WTC11 (cell line): ENCODE data around the gene NEURL3. TPM values are rescaled to one million over a fixed set of nuclear protein-coding genes. Genes with fewer than 3 reads are reported as not detected.

Experiments used
- ATAC-seq: fragments of 200-7000 bp; cut with Tn5 transposase; 2 replicates; pipeline ENCODE4 v1.10.0; 2021; ENCODE audit warnings: mild to moderate bottlenecking, moderate library complexity
- CTCF ChIA-PET: fragments of 300-600 bp; sonication (Branson Sonifier 250); formaldehyde crosslinking; loops from one replicate; lab custom pipeline; 2021; ENCODE audit warnings: antibody characterized with exemption; lab: Charles Lee
- POLR2A ChIA-PET: fragments of 350-600 bp; sonication (Branson Sonifier 250); formaldehyde crosslinking; loops from one replicate; lab custom pipeline; 2021; ENCODE audit warnings: antibody characterized with exemption; lab: Charles Lee
- DNase-seq: peaks from one replicate; pipeline ENCODE4 v3.0.0; 2021; ENCODE audit warnings: low spot score
- H3K27ac Mint-ChIP-seq: 2 replicates; pipeline ENCODE4 v1.8.0; 2021; ENCODE audit warnings: mixed read lengths
- H3K27me3 Mint-ChIP-seq: 2 replicates; pipeline ENCODE4 v1.8.0; 2021; ENCODE audit warnings: low read depth, mild to moderate bottlenecking, moderate library complexity, mixed read lengths
- H3K36me3 Mint-ChIP-seq: 2 replicates; pipeline ENCODE4 v1.8.0; 2021; ENCODE audit warnings: mixed read lengths
- H3K4me1 Mint-ChIP-seq: 2 replicates; pipeline ENCODE4 v1.8.0; 2022; ENCODE audit warnings: mixed read lengths
- H3K4me3 Mint-ChIP-seq: 2 replicates; pipeline ENCODE4 v1.8.0; 2021; ENCODE audit warnings: mild to moderate bottlenecking, moderate library complexity, mixed read lengths
- H3K9me3 Mint-ChIP-seq: 2 replicates; pipeline ENCODE4 v1.8.0; 2021; ENCODE audit warnings: mixed read lengths
- CREM ChIP-seq: sonication (generic); formaldehyde crosslinking; IDR thresholded peaks from 2 replicates; pipeline ENCODE4 v1.8.1; 2022; ENCODE audit warnings: mild to moderate bottlenecking, missing genetic modification reagents, moderate library complexity
- E2F1 ChIP-seq: sonication (generic); formaldehyde crosslinking; IDR thresholded peaks from 2 replicates; pipeline ENCODE4 v1.8.0; 2022; ENCODE audit warnings: mild to moderate bottlenecking, missing genetic modification reagents
- FOXK1 ChIP-seq: sonication (generic); formaldehyde crosslinking; IDR thresholded peaks from 2 replicates; pipeline ENCODE4 v1.8.0; 2022; ENCODE audit warnings: mild to moderate bottlenecking, moderate library complexity, missing genetic modification reagents
- FOXP4 ChIP-seq: sonication (generic); formaldehyde crosslinking; IDR thresholded peaks from 2 replicates; pipeline ENCODE4 v1.8.0; 2022; ENCODE audit warnings: mild to moderate bottlenecking, missing genetic modification reagents
- GRHL2 ChIP-seq: fragments of 250-450 bp; sonication (Bioruptor Pico); IDR thresholded peaks from 2 replicates; pipeline ENCODE4 v1.8.0; 2022; ENCODE audit warnings: mild to moderate bottlenecking, moderate library complexity; ENCODE audit not compliant: insufficient replicate concordance, severe bottlenecking
- NFATC4 ChIP-seq: fragments of 250-450 bp; sonication (Bioruptor Pico); IDR thresholded peaks from 2 replicates; pipeline ENCODE4 v1.9.0; 2021; ENCODE audit warnings: mild to moderate bottlenecking
- NFE2L1 ChIP-seq: sonication (generic); formaldehyde crosslinking; IDR thresholded peaks from 2 replicates; pipeline ENCODE4 v1.8.1; 2023; ENCODE audit warnings: missing genetic modification reagents
- NR1H2 ChIP-seq: sonication (generic); formaldehyde crosslinking; IDR thresholded peaks from 2 replicates; pipeline ENCODE4 v1.9.0; 2021; ENCODE audit warnings: mild to moderate bottlenecking, moderate library complexity, missing genetic modification reagents
- OVOL2 ChIP-seq: fragments of 250-450 bp; sonication (Bioruptor Pico); IDR thresholded peaks from 2 replicates; pipeline ENCODE4 v1.9.0; 2021; ENCODE audit warnings: mild to moderate bottlenecking, borderline replicate concordance
- PRRX2 ChIP-seq: fragments of 250-450 bp; sonication (Bioruptor Pico); IDR thresholded peaks from 2 replicates; pipeline ENCODE4 v1.8.0; 2021; ENCODE audit warnings: mild to moderate bottlenecking
- USF1 ChIP-seq: sonication (generic); formaldehyde crosslinking; IDR thresholded peaks from 2 replicates; pipeline ENCODE4 v1.8.0; 2022; ENCODE audit warnings: mild to moderate bottlenecking, missing genetic modification reagents
- ZNF138 ChIP-seq: sonication (generic); formaldehyde crosslinking; conservative IDR thresholded peaks from 2 replicates; pipeline ENCODE4 v1.8.1; 2022; ENCODE audit warnings: mild to moderate bottlenecking, moderate library complexity, missing genetic modification reagents
- ZNF263 ChIP-seq: sonication (generic); formaldehyde crosslinking; IDR thresholded peaks from 2 replicates; pipeline ENCODE4 v1.8.1; 2022; ENCODE audit warnings: low read depth, mild to moderate bottlenecking, moderate library complexity, missing genetic modification reagents
- ZNF281 ChIP-seq: sonication (generic); formaldehyde crosslinking; IDR thresholded peaks from 2 replicates; pipeline ENCODE4 v1.8.0; 2023; ENCODE audit warnings: mild to moderate bottlenecking, missing genetic modification reagents
- ZNF317 ChIP-seq: sonication (generic); formaldehyde crosslinking; IDR thresholded peaks from 2 replicates; pipeline ENCODE4 v1.8.1; 2023; ENCODE audit warnings: low read depth, mild to moderate bottlenecking, moderate library complexity, missing genetic modification reagents, borderline replicate concordance
- ZNF396 ChIP-seq: fragments of 250-450 bp; sonication (Bioruptor Pico); IDR thresholded peaks from 2 replicates; pipeline ENCODE4 v1.8.0; 2021; ENCODE audit warnings: mild to moderate bottlenecking, moderate library complexity, borderline replicate concordance
- ZNF416 ChIP-seq: fragments of 250-450 bp; sonication (Bioruptor Pico); IDR thresholded peaks from 2 replicates; pipeline ENCODE4 v1.9.0; 2021; ENCODE audit warnings: mild to moderate bottlenecking, inconsistent platforms
- ZNF532 ChIP-seq: fragments of 250-450 bp; sonication (Bioruptor Pico); IDR thresholded peaks from 2 replicates; pipeline ENCODE4 v1.9.0; 2021; ENCODE audit warnings: mild to moderate bottlenecking, borderline replicate concordance
- total RNA-seq: library from RNA; stranded (reverse); gene quantifications from 3 replicates; pipeline ENCODE4 v1.2.3, GENCODE V29; 2021

The NEURL3 gene
- total RNA-seq, 1 experiment from 2014 or later = not detected

GRCh38 chr2:96502891-96503636 is 2.1 kb downstream of the NEURL3 start (continued):
- no peak for TF ChIP-seq ZNF532 (CRISPR knock-in tag)
- TF ChIP-seq USF1 = no peak
- TF ChIP-seq FOXP4 (CRISPR knock-in tag) = no peak
- no peak for TF ChIP-seq NFATC4

- ChIA-PET POLR2A (no interaction called here), CTCF (no interaction called here)
- Mint-ChIP-seq H3K27me3 (no peaks in the 10 kb centered on the region), H3K27ac (peak overlapping the region; percentile 64), H3K9me3 (no peaks in the 10 kb centered on the region), H3K4me3 (no peak overlapping the region), H3K36me3 (no peaks in the 10 kb centered on the region), H3K4me1 (peaks cover 9% of the 10 kb centered on the region)
- no peak for ATAC-seq
- no peak for DNase-seq
- no peak for TF ChIP-seq NR1H2 (CRISPR knock-in tag)
- no peak for TF ChIP-seq ZNF138 (CRISPR knock-in tag)
- no peak for TF ChIP-seq ZNF416 (CRISPR knock-in tag)
- no peak for TF ChIP-seq E2F1 (CRISPR knock-in tag)
- TF ChIP-seq ZNF263 = no peak
Observed at GRCh38 chr2:96501886-96502810, 3.0 kb downstream of the NEURL3 start.

GRCh38 chr2:96501471-96501874 is 3.7 kb downstream of the NEURL3 start:
- no peaks in the 10 kb centered on the region for H3K36me3 Mint-ChIP-seq

More at GRCh38 chr2:96501471-96501874, 3.7 kb downstream of the NEURL3 start:
- CTCF ChIA-PET = no interaction called here
- TF ChIP-seq FOXP4 (CRISPR knock-in tag) (no peak), NFE2L1 (CRISPR knock-in tag) (no peak), ZNF281 (CRISPR knock-in tag) (no peak), ZNF317 (no peak), ZNF396 (CRISPR knock-in tag) (no peak), FOXK1 (CRISPR knock-in tag) (no peak), PRRX2 (CRISPR knock-in tag) (no peak), CREM (CRISPR knock-in tag) (no peak), GRHL2 (CRISPR knock-in tag) (no peak), OVOL2 (CRISPR knock-in tag) (no peak)
- POLR2A ChIA-PET = no interaction called here
- H3K27ac Mint-ChIP-seq = no peak overlapping the region
- ATAC-seq = no peak
- H3K4me1 Mint-ChIP-seq = peaks cover 9% of the 10 kb centered on the region
- no peak for DNase-seq
- no peak overlapping the region for H3K4me3 Mint-ChIP-seq
- no peaks in the 10 kb centered on the region for H3K9me3 Mint-ChIP-seq
- H3K27me3 Mint-ChIP-seq = no peaks in the 10 kb centered on the region
